H1 (cell line): Measurements from ENCODE around the gene HDAC7. TPM values are rescaled to one million over a fixed set of nuclear protein-coding genes. Genes with fewer than 3 reads are reported as not detected.

Experiments used
- CHD2 ChIP-seq: IDR thresholded peaks from 2 replicates; pipeline ENCODE4 v1.6.1; 2012; ENCODE audit warnings: low read length, improper control_type of control experiment
- HDAC2 ChIP-seq, 2 experiments: fragments of 300-600 bp in 1 of 2; sonication (generic) in 1 of 2; IDR thresholded peaks; 2 replicates each; pipeline ENCODE4 v1.6.1; 2011 to 2012; ENCODE audit warnings: low read depth in 2 of 2, low read length in 2 of 2, mild to moderate bottlenecking in 2 of 2, moderate library complexity in 2 of 2, borderline replicate concordance in 1 of 2, inconsistent platforms in 1 of 2
- JUN ChIP-seq: IDR thresholded peaks from 2 replicates; pipeline ENCODE4 v1.6.1; 2011; ENCODE audit warnings: low read depth, mild to moderate bottlenecking, improper control_type of control experiment, low read length
- JUND ChIP-seq: IDR thresholded peaks from 2 replicates; pipeline ENCODE4 v1.6.1; 2011; ENCODE audit warnings: mild to moderate bottlenecking, improper control_type of control experiment, low read length
- RAD21 ChIP-seq, 2 experiments: IDR thresholded peaks in 1 of 2; conservative IDR thresholded peaks in 1 of 2; 2 replicates each; pipeline ENCODE4 v1.6.1; 2011; ENCODE audit warnings: low read depth in 2 of 2, low read length in 2 of 2, improper control_type of control experiment in 1 of 2, inconsistent platforms in 1 of 2, mild to moderate bottlenecking in 1 of 2, moderate library complexity in 1 of 2
- RNF2 ChIP-seq: fragments of 200-900, 300-1000 bp; sonication (generic); IDR thresholded peaks from 2 replicates; pipeline ENCODE4 v1.7.1; 2016; ENCODE audit warnings: borderline replicate concordance, low read depth, mild to moderate bottlenecking, antibody characterized with exemption, low read length; ENCODE audit not compliant: poor library complexity, severe bottlenecking; ENCODE audit errors: missing control alignments
- TAF1 ChIP-seq: IDR thresholded peaks from 2 replicates; pipeline ENCODE4 v1.6.1; 2011; ENCODE audit warnings: mild to moderate bottlenecking, low read depth, low read length
- TBP ChIP-seq: IDR thresholded peaks from 2 replicates; pipeline ENCODE4 v1.6.1; 2011; ENCODE audit warnings: low read depth, low read length, improper control_type of control experiment
- TEAD4 ChIP-seq: IDR thresholded peaks from 2 replicates; pipeline ENCODE4 v1.6.1; 2012; ENCODE audit warnings: low read depth, low read length, inconsistent platforms, mixed read lengths
- polyA plus RNA-seq, 7 experiments: library from polyadenylated mRNA; depleted of rRNA in 3 of 7; stranded (reverse) in 5 of 7; unstranded in 2 of 7; fragments of >200 nt in 5 of 7; fragments of 200-250 nt in 2 of 7; gene quantifications; 1 replicate in 5 of 7; 2 replicates in 1 of 7; 4 replicates in 1 of 7; pipeline versions ENCODE4 v1.2.1 to v1.2.3, GENCODE V29; 2011 to 2013; ENCODE audit warnings: missing spikeins in 2 of 7, mixed read lengths in 2 of 7
- total RNA-seq: library from RNA; stranded (reverse); fragmentation: NEBNext Ultra II Directional; extraction: Animal tissue kit (Norgen Biotek cat#: 25700); gene quantifications from 2 replicates; pipeline ENCODE4 v1.2.1, GENCODE V29; 2021
- TF ChIP-seq, protein P1 (sequence below): fragments of 300-600 bp; sonication (generic); IDR thresholded peaks from 2 replicates; pipeline ENCODE4 v1.7.1; 2012; ENCODE audit warnings: low read length, moderate library complexity, mild to moderate bottlenecking, inconsistent platforms; ENCODE audit not compliant: insufficient replicate concordance

Gene HDAC7
- total and polyA plus RNA-seq, 2 of the 8 experiments (the other 6 are each of a cell fraction or from before 2014, with no cell fraction given), result 25.5 to 84.9 TPM

DNA sequence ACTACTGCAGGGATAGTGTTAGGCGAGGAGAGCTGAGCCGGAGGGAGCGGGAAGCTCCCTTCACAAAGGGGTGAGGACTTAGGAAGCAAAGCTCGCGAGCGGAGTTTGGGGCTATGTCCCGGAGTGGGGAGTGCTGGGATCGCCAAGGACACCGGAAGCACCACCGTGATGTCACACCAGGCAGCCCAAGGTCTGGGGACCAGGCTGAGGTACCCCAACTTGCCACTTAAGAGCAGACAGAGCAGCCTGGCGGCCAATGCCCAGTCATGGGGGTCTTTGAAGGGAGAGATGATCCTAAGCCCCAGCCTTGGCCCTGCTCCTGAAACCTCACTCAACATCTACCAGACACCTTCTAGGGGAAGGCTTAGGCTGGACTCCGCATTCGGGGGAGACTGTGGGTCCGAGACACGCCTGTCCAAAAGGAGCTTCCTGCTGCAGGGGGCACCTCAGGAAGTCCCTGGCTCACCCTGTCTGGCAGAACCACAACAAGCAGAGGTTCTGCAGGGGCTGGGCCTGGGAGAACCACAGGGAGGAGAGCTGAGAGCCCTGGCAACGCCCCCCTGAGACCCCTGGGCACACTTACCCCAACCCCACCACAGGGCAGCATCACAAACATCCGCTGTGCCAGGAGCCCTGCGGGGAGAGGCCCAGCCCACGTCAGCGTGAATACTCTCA, 28.9 kb downstream of the HDAC7 start (continued):
- TF ChIP-seq, protein P1, sequence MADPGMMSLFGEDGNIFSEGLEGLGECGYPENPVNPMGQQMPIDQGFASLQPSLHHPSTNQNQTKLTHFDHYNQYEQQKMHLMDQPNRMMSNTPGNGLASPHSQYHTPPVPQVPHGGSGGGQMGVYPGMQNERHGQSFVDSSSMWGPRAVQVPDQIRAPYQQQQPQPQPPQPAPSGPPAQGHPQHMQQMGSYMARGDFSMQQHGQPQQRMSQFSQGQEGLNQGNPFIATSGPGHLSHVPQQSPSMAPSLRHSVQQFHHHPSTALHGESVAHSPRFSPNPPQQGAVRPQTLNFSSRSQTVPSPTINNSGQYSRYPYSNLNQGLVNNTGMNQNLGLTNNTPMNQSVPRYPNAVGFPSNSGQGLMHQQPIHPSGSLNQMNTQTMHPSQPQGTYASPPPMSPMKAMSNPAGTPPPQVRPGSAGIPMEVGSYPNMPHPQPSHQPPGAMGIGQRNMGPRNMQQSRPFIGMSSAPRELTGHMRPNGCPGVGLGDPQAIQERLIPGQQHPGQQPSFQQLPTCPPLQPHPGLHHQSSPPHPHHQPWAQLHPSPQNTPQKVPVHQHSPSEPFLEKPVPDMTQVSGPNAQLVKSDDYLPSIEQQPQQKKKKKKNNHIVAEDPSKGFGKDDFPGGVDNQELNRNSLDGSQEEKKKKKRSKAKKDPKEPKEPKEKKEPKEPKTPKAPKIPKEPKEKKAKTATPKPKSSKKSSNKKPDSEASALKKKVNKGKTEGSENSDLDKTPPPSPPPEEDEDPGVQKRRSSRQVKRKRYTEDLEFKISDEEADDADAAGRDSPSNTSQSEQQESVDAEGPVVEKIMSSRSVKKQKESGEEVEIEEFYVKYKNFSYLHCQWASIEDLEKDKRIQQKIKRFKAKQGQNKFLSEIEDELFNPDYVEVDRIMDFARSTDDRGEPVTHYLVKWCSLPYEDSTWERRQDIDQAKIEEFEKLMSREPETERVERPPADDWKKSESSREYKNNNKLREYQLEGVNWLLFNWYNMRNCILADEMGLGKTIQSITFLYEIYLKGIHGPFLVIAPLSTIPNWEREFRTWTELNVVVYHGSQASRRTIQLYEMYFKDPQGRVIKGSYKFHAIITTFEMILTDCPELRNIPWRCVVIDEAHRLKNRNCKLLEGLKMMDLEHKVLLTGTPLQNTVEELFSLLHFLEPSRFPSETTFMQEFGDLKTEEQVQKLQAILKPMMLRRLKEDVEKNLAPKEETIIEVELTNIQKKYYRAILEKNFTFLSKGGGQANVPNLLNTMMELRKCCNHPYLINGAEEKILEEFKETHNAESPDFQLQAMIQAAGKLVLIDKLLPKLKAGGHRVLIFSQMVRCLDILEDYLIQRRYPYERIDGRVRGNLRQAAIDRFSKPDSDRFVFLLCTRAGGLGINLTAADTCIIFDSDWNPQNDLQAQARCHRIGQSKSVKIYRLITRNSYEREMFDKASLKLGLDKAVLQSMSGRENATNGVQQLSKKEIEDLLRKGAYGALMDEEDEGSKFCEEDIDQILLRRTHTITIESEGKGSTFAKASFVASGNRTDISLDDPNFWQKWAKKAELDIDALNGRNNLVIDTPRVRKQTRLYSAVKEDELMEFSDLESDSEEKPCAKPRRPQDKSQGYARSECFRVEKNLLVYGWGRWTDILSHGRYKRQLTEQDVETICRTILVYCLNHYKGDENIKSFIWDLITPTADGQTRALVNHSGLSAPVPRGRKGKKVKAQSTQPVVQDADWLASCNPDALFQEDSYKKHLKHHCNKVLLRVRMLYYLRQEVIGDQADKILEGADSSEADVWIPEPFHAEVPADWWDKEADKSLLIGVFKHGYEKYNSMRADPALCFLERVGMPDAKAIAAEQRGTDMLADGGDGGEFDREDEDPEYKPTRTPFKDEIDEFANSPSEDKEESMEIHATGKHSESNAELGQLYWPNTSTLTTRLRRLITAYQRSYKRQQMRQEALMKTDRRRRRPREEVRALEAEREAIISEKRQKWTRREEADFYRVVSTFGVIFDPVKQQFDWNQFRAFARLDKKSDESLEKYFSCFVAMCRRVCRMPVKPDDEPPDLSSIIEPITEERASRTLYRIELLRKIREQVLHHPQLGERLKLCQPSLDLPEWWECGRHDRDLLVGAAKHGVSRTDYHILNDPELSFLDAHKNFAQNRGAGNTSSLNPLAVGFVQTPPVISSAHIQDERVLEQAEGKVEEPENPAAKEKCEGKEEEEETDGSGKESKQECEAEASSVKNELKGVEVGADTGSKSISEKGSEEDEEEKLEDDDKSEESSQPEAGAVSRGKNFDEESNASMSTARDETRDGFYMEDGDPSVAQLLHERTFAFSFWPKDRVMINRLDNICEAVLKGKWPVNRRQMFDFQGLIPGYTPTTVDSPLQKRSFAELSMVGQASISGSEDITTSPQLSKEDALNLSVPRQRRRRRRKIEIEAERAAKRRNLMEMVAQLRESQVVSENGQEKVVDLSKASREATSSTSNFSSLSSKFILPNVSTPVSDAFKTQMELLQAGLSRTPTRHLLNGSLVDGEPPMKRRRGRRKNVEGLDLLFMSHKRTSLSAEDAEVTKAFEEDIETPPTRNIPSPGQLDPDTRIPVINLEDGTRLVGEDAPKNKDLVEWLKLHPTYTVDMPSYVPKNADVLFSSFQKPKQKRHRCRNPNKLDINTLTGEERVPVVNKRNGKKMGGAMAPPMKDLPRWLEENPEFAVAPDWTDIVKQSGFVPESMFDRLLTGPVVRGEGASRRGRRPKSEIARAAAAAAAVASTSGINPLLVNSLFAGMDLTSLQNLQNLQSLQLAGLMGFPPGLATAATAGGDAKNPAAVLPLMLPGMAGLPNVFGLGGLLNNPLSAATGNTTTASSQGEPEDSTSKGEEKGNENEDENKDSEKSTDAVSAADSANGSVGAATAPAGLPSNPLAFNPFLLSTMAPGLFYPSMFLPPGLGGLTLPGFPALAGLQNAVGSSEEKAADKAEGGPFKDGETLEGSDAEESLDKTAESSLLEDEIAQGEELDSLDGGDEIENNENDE, result no peak
- TF ChIP-seq JUN (no peak), TAF1 (no peak), TEAD4 (no peak), JUND (no peak), TBP (no peak), CHD2 (no peak), RNF2 (no peak), HDAC2 (IDR thresholded peaks at IDR 0.05; ENCODE audit: borderline replicate concordance in 1 of 2, low read depth in 2 of 2, low read length in 2 of 2) (no peak), RAD21 (IDR thresholded peaks at IDR 0.05 in 1 of 2, conservative IDR thresholded peaks at IDR 0.05 in 1 of 2; ENCODE audit: low read depth in 2 of 2, low read length in 2 of 2) (no peak)
